CD4-positive, alpha-beta T cell (primary cell): Measurements from ENCODE around the gene BATF. TPM values are rescaled to one million over a fixed set of nuclear protein-coding genes. Genes with fewer than 3 reads are reported as not detected.

ENCODE experiments used
- ATAC-seq: fragments of 200-7000 bp; cut with Tn5 transposase; one replicate; pipeline ENCODE4 v1.10.0; 2022; ENCODE audit warnings: mild to moderate bottlenecking; ENCODE audit not compliant: poor library complexity
- CTCF ChIA-PET: fragments of 350-600 bp; sonication (Branson Sonifier 250); formaldehyde crosslinking; loops from one replicate; lab custom pipeline; 2021; ENCODE audit warnings: antibody characterized with exemption, inconsistent platforms; lab: Charles Lee
- POLR2A ChIA-PET: fragments of 350-600 bp; sonication (Branson Sonifier 250); formaldehyde crosslinking; loops from one replicate; lab custom pipeline; 2021; ENCODE audit warnings: antibody characterized with exemption, inconsistent platforms; lab: Charles Lee
- DNase-seq, 14 experiments: peaks; one replicate each; pipeline ENCODE4 v3.0.0-alpha.2; 2013 to 2020; ENCODE audit warnings: mixed read lengths in 2 of 14
- H3K27ac ChIP-seq, 2 donors: one replicate each; pipeline versions ENCODE4 v1.5.1 to v1.7.0; 2013; ENCODE audit warnings: low read length in 2 of 2, low read depth in 1 of 2, mild to moderate bottlenecking in 1 of 2
- H3K27me3 ChIP-seq, 2 experiments: 1 replicate in 1 of 2; 2 replicates in 1 of 2; pipeline versions ENCODE4 v1.6.1 to v1.7.0; 2013; ENCODE audit warnings: low read length in 2 of 2, control low read depth in 1 of 2, mild to moderate bottlenecking in 1 of 2, moderate library complexity in 1 of 2; ENCODE audit not compliant: insufficient read depth in 2 of 2, control insufficient read depth in 1 of 2
- H3K36me3 ChIP-seq: one replicate; pipeline ENCODE4 v1.6.1; 2013; ENCODE audit warnings: low read length, control low read depth; ENCODE audit not compliant: insufficient read depth
- H3K4me1 ChIP-seq: one replicate; pipeline ENCODE4 v1.6.1; 2013; ENCODE audit warnings: low read length, control low read depth; ENCODE audit not compliant: insufficient read depth
- H3K4me3 ChIP-seq: one replicate; pipeline ENCODE4 v1.5.1; 2013; ENCODE audit warnings: mild to moderate bottlenecking, low read length, moderate library complexity
- H3K9me3 ChIP-seq, 2 experiments: 1 replicate in 1 of 2; 2 replicates in 1 of 2; pipeline versions ENCODE4 v1.6.1 to v1.7.0; 2013; ENCODE audit warnings: low read length in 2 of 2, mild to moderate bottlenecking in 2 of 2, control low read depth in 1 of 2, moderate library complexity in 1 of 2; ENCODE audit not compliant: control insufficient read depth in 1 of 2, insufficient read depth in 1 of 2
- H3K27ac Mint-ChIP-seq: one replicate; pipeline ENCODE4 v1.8.0; 2020; ENCODE audit warnings: mixed read lengths
- H3K27me3 Mint-ChIP-seq: one replicate; pipeline ENCODE4 v1.8.0; 2021; ENCODE audit warnings: mixed read lengths
- H3K36me3 Mint-ChIP-seq: one replicate; pipeline ENCODE4 v1.8.0; 2021; ENCODE audit warnings: low read depth, mixed read lengths
- H3K4me1 Mint-ChIP-seq: one replicate; pipeline ENCODE4 v1.8.0; 2021; ENCODE audit warnings: low read depth, mixed read lengths
- H3K4me3 Mint-ChIP-seq: one replicate; pipeline ENCODE4 v1.8.0; 2020; ENCODE audit warnings: mild to moderate bottlenecking, mixed read lengths
- H3K9me3 Mint-ChIP-seq: one replicate; pipeline ENCODE4 v1.8.0; 2020; ENCODE audit warnings: mixed read lengths
- intact Hi-C, 2 experiments: fragments of 100-400 bp; cut with DNase I in 1 of 2; cut with micrococcal nuclease in 1 of 2; formaldehyde crosslinking; loops; one replicate each; pipeline versions ENCODE4 v1.15.1 to v1.9.0; 2023 to 2025; cut with DNase I, micrococcal nuclease
- total RNA-seq, 174 experiments: library from RNA in 2 of 174; stranded (reverse) in 2 of 174; gene quantifications; one replicate each; pipeline ENCODE4 v1.2.3 and lab custom pipeline; 2021 to 2026
- TF ChIP-seq, protein P1 (sequence below): fragments of 200-600 bp; IDR thresholded peaks from one replicate; pipeline ENCODE4 v1.8.0; 2022; ENCODE audit warnings: antibody characterized with exemption, mild to moderate bottlenecking

The BATF gene
- total RNA-seq, 2 experiments from 2014 or later, result 6.7 to 7.8 TPM

DNA sequence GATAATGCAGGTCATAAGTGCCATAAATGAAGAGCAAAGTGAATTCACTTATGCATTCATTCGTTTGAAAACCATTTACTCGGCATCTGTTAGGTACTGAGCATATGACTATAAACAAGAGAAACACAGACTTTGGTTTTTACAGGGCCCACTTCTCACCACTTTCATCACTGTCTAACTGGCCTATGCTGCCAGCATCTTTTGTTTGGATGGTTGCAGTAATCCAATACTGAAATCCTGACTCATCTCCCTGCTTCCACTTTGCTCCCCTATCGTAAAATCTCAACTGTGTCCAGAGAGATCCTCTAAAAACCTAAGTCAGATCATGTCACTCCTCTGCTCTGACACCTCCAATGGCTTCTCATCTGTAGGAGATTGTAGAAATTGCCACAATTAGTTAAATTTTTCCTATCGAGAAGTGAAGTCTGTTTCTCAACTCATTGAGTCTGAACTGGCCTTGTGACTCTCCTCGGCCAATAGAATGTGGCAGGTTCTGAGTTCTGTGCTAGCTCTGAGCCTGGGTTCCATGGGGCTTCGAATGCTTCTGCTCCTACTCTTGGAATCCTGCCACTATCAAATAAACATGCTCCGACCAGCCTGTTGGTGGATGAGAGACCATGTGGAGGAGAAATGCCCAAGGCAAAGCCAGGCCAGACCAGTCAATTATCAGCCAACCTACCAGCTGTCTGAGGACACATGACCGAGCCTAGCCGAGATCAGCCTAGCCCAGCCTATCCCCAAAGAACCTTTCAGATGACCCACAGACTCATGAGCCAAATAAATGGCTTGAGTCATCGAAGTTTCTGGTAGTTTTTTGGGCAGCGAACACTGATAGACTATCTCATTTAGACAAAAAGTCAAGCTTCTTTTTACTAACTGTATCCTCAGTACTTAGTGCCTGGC lies 2.2 kb upstream of the BATF start:
- Mint-ChIP-seq H3K4me3 (peak overlapping the region; percentile 46), H3K9me3 (no peaks in the 10 kb centered on the region), H3K27me3 (no peaks in the 10 kb centered on the region), H3K27ac (peak overlapping the region; percentile 96), H3K4me1 (peaks cover 76% of the 10 kb centered on the region), H3K36me3 (peaks cover 27% of the 10 kb centered on the region)
- TF ChIP-seq, protein P1, sequence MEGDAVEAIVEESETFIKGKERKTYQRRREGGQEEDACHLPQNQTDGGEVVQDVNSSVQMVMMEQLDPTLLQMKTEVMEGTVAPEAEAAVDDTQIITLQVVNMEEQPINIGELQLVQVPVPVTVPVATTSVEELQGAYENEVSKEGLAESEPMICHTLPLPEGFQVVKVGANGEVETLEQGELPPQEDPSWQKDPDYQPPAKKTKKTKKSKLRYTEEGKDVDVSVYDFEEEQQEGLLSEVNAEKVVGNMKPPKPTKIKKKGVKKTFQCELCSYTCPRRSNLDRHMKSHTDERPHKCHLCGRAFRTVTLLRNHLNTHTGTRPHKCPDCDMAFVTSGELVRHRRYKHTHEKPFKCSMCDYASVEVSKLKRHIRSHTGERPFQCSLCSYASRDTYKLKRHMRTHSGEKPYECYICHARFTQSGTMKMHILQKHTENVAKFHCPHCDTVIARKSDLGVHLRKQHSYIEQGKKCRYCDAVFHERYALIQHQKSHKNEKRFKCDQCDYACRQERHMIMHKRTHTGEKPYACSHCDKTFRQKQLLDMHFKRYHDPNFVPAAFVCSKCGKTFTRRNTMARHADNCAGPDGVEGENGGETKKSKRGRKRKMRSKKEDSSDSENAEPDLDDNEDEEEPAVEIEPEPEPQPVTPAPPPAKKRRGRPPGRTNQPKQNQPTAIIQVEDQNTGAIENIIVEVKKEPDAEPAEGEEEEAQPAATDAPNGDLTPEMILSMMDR, result no peak
- intact Hi-C loops, result loop anchor here (2.0 to 10.0 kb wide), 3 partner anchors 41 to 137 kb away; no protein-coding TSS in a partner anchor
- H3K4me3 ChIP-seq, result no peak overlapping the region
- H3K27me3 ChIP-seq, result no peaks in the 10 kb centered on the region
- CTCF ChIA-PET, result interaction anchor here (0.7 to 3.0 kb wide), 9 partner anchors 8 to 134 kb away, joined by 3 to 18 read pairs (median 5); no protein-coding TSS in a partner anchor
- H3K36me3 ChIP-seq, result peaks cover 3% of the 10 kb centered on the region
- peak overlapping the region; percentile 76 to 87 for H3K27ac ChIP-seq
- H3K4me1 ChIP-seq, result peaks cover 67% of the 10 kb centered on the region
- H3K9me3 ChIP-seq, result no peaks in the 10 kb centered on the region
- ATAC-seq (no peak), DNase-seq (no peak)
- POLR2A ChIA-PET, result interaction anchor here (3.8 kb wide), 2 partner anchors 18 to 22 kb away, joined by 23 to 49 read pairs; no protein-coding TSS in a partner anchor

DNA sequence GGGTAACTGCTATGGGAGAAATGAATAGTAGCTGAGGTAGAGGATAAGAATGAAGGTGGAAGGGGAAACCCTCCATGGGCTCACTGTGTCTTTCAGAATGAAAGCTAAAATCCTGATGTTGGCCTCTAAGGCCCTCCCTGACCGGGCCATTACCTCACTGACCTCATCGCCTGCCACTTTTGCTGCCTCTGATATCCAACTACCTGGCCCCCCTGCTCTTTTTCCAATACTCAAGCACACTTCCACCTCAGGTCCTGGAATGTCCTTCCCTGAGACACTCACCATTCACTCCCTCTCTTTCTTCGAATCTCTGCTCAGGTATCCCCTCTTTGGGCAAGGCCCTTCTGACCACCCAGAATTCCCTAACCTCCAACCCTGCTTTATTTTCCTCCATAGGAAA lies 1.4 kb upstream of the BATF start:
- no peak for ATAC-seq
- Histone ChIP-seq H3K4me3 (no peak overlapping the region), H3K27ac (peak overlapping the region; percentile 76 to 87)

More for the DNA sequence above, 1.4 kb upstream of the BATF start:
- Mint-ChIP-seq H3K36me3 (peaks cover 34% of the 10 kb centered on the region), H3K27ac (peak overlapping the region; percentile 96), H3K9me3 (no peaks in the 10 kb centered on the region), H3K4me1 (peaks cover 75% of the 10 kb centered on the region), H3K4me3 (peak overlapping the region; percentile 46), H3K27me3 (no peaks in the 10 kb centered on the region)
- Histone ChIP-seq H3K27me3 (no peaks in the 10 kb centered on the region), H3K36me3 (peaks cover 6% of the 10 kb centered on the region), H3K9me3 (no peaks in the 10 kb centered on the region), H3K4me1 (peaks cover 67% of the 10 kb centered on the region)
- CTCF ChIA-PET, result interaction anchor here (1.1 to 3.0 kb wide), 4 partner anchors 32 to 57 kb away, joined by 3 to 12 read pairs (median 4); no protein-coding TSS in a partner anchor
- POLR2A ChIA-PET, result interaction anchor here (0.6 to 4.2 kb wide), 5 partner anchors 13 to 225 kb away, joined by 4 to 49 read pairs (median 23); no protein-coding TSS in a partner anchor
- no peak for DNase-seq
- intact Hi-C loops, result loop anchor here in 1 of 2 experiments (5.0 kb wide), 1 partner anchor 136 kb away; no protein-coding TSS in a partner anchor
- TF ChIP-seq, protein P1, result no peak
